GM23338 (cell line): ENCODE measurements around the gene PLA2G10. TPM values are rescaled to one million over a fixed set of nuclear protein-coding genes. Genes with fewer than 3 reads are reported as not detected.

Source experiments
- ATAC-seq: fragments of 200-7000 bp; cut with Tn5 transposase; 3 replicates; pipeline ENCODE4 v1.9.1; 2020
- DNase-seq: peaks from one replicate; pipeline ENCODE4 v3.0.0-alpha.2; 2015; ENCODE audit warnings: low spot score
- H2AFZ ChIP-seq: fragments of 200-600 bp; sonication (generic); 2 replicates; pipeline ENCODE4 v1.8.0; 2016; ENCODE audit warnings: antibody characterized with exemption, mild to moderate bottlenecking, moderate library complexity
- H3F3A ChIP-seq: fragments of 200-600 bp; sonication (generic); replicated peaks from 2 replicates; pipeline ENCODE4 v1.8.0; 2017; ENCODE audit warnings: antibody characterized with exemption, mixed run types, low read depth
- H3K27ac ChIP-seq: fragments of 200-600 bp; sonication (generic); 2 replicates; pipeline ENCODE4 v1.6.1; 2016; ENCODE audit warnings: low read depth
- H3K27me3 ChIP-seq: fragments of 200-600 bp; sonication (generic); 2 replicates; pipeline ENCODE4 v1.8.0; 2016; ENCODE audit warnings: mild to moderate bottlenecking, mixed run types, moderate library complexity; ENCODE audit not compliant: insufficient read depth
- H3K36me3 ChIP-seq: fragments of 200-600 bp; sonication (generic); 2 replicates; pipeline ENCODE4 v1.8.0; 2016; ENCODE audit warnings: mild to moderate bottlenecking; ENCODE audit not compliant: insufficient read depth
- H3K4me1 ChIP-seq: fragments of 200-600 bp; sonication (generic); 2 replicates; pipeline ENCODE4 v1.8.0; 2016; ENCODE audit warnings: mild to moderate bottlenecking, moderate library complexity; ENCODE audit not compliant: insufficient read depth
- H3K4me2 ChIP-seq: fragments of 200-600 bp; sonication (generic); 2 replicates; pipeline ENCODE4 v1.7.1; 2017; ENCODE audit warnings: mixed run types
- H3K4me3 ChIP-seq: fragments of 200-600 bp; sonication (generic); 2 replicates; pipeline ENCODE4 v1.6.1; 2016; ENCODE audit warnings: mixed run types
- H3K79me2 ChIP-seq: fragments of 200-600 bp; sonication (generic); replicated peaks from 2 replicates; pipeline ENCODE4 v1.8.0; 2017; ENCODE audit warnings: mild to moderate bottlenecking; ENCODE audit not compliant: insufficient read depth
- H3K9me2 ChIP-seq: fragments of 200-600 bp; sonication (generic); 2 replicates; pipeline ENCODE4 v1.8.0; 2017; ENCODE audit not compliant: insufficient read depth
- H4K20me1 ChIP-seq: fragments of 200-600 bp; sonication (generic); replicated peaks from 2 replicates; pipeline ENCODE4 v1.8.0; 2017; ENCODE audit warnings: mild to moderate bottlenecking; ENCODE audit not compliant: insufficient read depth
- H3K27ac Mint-ChIP-seq: 2 replicates; pipeline ENCODE4 v1.8.0; 2020; ENCODE audit warnings: inconsistent platforms, mild to moderate bottlenecking, moderate library complexity, mixed read lengths
- H3K27me3 Mint-ChIP-seq: 3 replicates; pipeline ENCODE4 v1.8.0; 2022; ENCODE audit warnings: low read depth, mild to moderate bottlenecking, moderate library complexity, mixed read lengths, inconsistent platforms; ENCODE audit not compliant: insufficient read depth, poor library complexity
- H3K36me3 Mint-ChIP-seq: 3 replicates; pipeline ENCODE4 v1.8.0; 2021; ENCODE audit warnings: low read depth, mild to moderate bottlenecking, inconsistent platforms, moderate library complexity, mixed read lengths
- H3K4me1 Mint-ChIP-seq: 3 replicates; pipeline ENCODE4 v1.8.0; 2020; ENCODE audit warnings: mild to moderate bottlenecking, inconsistent platforms, mixed read lengths
- H3K4me3 Mint-ChIP-seq: 3 replicates; pipeline ENCODE4 v1.8.0; 2021; ENCODE audit warnings: moderate library complexity, mild to moderate bottlenecking, inconsistent platforms, mixed read lengths
- H3K9me3 Mint-ChIP-seq: 3 replicates; pipeline ENCODE4 v1.8.0; 2020; ENCODE audit warnings: moderate library complexity, mild to moderate bottlenecking, inconsistent platforms, mixed read lengths
- CREB1 ChIP-seq: fragments of 250-450 bp; sonication (Bioruptor Pico); IDR thresholded peaks from 2 replicates; pipeline ENCODE4 v1.5.0; 2020; ENCODE audit warnings: low read depth, mild to moderate bottlenecking, moderate library complexity
- EZH2 ChIP-seq: fragments of 200-600 bp; sonication (generic); IDR thresholded peaks from one replicate; pipeline ENCODE4 v1.8.0; 2017; ENCODE audit warnings: antibody characterized with exemption, mild to moderate bottlenecking, low read depth; ENCODE audit not compliant: unreplicated experiment
- EZH2phosphoT487 ChIP-seq: fragments of 200-600 bp; sonication (generic); IDR thresholded peaks from one replicate; pipeline ENCODE4 v1.8.1; 2018; ENCODE audit warnings: antibody characterized with exemption; ENCODE audit not compliant: unreplicated experiment
- JUNB ChIP-seq: IDR thresholded peaks from one replicate; pipeline ENCODE4 v1.6.1; 2016; ENCODE audit warnings: antibody characterized with exemption; ENCODE audit not compliant: unreplicated experiment
- POLR2AphosphoS5 ChIP-seq: IDR thresholded peaks from 2 replicates; pipeline ENCODE4 v1.6.1; 2016; ENCODE audit warnings: antibody characterized with exemption, low read depth
- ZNF114 ChIP-seq: fragments of 250-450 bp; sonication (Bioruptor Pico); IDR thresholded peaks from 2 replicates; pipeline ENCODE4 v1.5.0; 2020; ENCODE audit warnings: mild to moderate bottlenecking, moderate library complexity
- ZNF331 ChIP-seq: fragments of 250-450 bp; sonication (Bioruptor Pico); IDR thresholded peaks from 2 replicates; pipeline ENCODE4 v1.5.0; 2020; ENCODE audit warnings: low read depth, mild to moderate bottlenecking, moderate library complexity
- polyA plus RNA-seq: library from polyadenylated mRNA; unstranded; fragments of >200 nt; fragmentation: Nextera tagmentation; extraction: Ambion mirVana; gene quantifications from 2 replicates; pipeline ENCODE4 v1.2.1, GENCODE V29; 2016
- total RNA-seq: library from RNA; depleted of rRNA; stranded (reverse); fragments of >200 nt; shearing (Covaris generic); gene quantifications from 2 replicates; pipeline ENCODE4 v1.2.3, GENCODE V29; 2014
- TF ChIP-seq, protein P1 (sequence below): fragments of 250-450 bp; sonication (Bioruptor Pico); IDR thresholded peaks from 2 replicates; pipeline ENCODE4 v1.5.0; 2020; ENCODE audit warnings: mild to moderate bottlenecking, moderate library complexity
- TF ChIP-seq, protein P2 (sequence below): IDR thresholded peaks from 2 replicates; pipeline ENCODE4 v1.6.1; 2016; ENCODE audit warnings: antibody characterized with exemption

PLA2G10 gene
- total and polyA plus RNA-seq, 2 experiments from 2014 or later, result 0.94 to 1.2 TPM

DNA sequence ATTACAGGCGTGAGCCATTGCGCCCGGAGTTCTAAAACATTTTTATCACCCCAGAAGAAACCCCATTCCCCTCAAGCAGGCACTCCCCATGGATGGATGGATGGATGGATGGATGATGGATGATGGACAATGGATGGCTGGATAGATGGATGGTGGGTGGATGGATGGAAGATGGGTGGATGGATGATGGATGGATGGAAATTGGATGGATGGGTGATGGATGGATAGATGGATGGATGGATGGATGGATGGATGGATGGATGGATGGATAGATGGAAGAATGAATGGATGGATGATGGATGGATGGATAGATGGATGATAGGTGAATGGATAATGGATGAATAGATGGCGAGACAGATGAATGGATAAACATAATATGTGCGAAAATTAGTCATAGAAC, 16.5 kb downstream of the PLA2G10 start (continued):
- TF ChIP-seq, protein P1, sequence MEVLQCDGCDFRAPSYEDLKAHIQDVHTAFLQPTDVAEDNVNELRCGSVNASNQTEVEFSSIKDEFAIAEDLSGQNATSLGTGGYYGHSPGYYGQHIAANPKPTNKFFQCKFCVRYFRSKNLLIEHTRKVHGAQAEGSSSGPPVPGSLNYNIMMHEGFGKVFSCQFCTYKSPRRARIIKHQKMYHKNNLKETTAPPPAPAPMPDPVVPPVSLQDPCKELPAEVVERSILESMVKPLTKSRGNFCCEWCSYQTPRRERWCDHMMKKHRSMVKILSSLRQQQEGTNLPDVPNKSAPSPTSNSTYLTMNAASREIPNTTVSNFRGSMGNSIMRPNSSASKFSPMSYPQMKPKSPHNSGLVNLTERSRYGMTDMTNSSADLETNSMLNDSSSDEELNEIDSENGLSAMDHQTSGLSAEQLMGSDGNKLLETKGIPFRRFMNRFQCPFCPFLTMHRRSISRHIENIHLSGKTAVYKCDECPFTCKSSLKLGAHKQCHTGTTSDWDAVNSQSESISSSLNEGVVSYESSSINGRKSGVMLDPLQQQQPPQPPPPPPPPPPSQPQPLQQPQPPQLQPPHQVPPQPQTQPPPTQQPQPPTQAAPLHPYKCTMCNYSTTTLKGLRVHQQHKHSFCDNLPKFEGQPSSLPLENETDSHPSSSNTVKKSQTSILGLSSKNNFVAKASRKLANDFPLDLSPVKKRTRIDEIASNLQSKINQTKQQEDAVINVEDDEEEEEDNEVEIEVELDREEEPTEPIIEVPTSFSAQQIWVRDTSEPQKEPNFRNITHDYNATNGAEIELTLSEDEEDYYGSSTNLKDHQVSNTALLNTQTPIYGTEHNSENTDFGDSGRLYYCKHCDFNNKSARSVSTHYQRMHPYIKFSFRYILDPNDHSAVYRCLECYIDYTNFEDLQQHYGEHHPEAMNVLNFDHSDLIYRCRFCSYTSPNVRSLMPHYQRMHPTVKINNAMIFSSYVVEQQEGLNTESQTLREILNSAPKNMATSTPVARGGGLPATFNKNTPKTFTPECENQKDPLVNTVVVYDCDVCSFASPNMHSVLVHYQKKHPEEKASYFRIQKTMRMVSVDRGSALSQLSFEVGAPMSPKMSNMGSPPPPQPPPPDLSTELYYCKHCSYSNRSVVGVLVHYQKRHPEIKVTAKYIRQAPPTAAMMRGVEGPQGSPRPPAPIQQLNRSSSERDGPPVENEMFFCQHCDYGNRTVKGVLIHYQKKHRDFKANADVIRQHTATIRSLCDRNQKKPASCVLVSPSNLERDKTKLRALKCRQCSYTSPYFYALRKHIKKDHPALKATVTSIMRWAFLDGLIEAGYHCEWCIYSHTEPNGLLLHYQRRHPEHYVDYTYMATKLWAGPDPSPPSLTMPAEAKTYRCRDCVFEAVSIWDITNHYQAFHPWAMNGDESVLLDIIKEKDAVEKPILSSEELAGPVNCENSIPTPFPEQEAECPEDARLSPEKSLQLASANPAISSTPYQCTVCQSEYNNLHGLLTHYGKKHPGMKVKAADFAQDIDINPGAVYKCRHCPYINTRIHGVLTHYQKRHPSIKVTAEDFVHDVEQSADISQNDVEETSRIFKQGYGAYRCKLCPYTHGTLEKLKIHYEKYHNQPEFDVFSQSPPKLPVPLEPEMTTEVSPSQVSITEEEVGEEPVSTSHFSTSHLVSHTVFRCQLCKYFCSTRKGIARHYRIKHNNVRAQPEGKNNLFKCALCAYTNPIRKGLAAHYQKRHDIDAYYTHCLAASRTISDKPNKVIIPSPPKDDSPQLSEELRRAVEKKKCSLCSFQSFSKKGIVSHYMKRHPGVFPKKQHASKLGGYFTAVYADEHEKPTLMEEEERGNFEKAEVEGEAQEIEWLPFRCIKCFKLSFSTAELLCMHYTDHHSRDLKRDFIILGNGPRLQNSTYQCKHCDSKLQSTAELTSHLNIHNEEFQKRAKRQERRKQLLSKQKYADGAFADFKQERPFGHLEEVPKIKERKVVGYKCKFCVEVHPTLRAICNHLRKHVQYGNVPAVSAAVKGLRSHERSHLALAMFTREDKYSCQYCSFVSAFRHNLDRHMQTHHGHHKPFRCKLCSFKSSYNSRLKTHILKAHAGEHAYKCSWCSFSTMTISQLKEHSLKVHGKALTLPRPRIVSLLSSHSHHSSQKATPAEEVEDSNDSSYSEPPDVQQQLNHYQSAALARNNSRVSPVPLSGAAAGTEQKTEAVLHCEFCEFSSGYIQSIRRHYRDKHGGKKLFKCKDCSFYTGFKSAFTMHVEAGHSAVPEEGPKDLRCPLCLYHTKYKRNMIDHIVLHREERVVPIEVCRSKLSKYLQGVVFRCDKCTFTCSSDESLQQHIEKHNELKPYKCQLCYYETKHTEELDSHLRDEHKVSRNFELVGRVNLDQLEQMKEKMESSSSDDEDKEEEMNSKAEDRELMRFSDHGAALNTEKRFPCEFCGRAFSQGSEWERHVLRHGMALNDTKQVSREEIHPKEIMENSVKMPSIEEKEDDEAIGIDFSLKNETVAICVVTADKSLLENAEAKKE, result no peak
- TF ChIP-seq EZH2phosphoT487 (no peak), ZNF114 (CRISPR knock-in tag) (no peak), ZNF331 (no peak), CREB1 (no peak), EZH2 (no peak), POLR2AphosphoS5 (no peak)
- TF ChIP-seq, protein P2, sequence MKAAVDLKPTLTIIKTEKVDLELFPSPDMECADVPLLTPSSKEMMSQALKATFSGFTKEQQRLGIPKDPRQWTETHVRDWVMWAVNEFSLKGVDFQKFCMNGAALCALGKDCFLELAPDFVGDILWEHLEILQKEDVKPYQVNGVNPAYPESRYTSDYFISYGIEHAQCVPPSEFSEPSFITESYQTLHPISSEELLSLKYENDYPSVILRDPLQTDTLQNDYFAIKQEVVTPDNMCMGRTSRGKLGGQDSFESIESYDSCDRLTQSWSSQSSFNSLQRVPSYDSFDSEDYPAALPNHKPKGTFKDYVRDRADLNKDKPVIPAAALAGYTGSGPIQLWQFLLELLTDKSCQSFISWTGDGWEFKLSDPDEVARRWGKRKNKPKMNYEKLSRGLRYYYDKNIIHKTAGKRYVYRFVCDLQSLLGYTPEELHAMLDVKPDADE, result no peak

DNA sequence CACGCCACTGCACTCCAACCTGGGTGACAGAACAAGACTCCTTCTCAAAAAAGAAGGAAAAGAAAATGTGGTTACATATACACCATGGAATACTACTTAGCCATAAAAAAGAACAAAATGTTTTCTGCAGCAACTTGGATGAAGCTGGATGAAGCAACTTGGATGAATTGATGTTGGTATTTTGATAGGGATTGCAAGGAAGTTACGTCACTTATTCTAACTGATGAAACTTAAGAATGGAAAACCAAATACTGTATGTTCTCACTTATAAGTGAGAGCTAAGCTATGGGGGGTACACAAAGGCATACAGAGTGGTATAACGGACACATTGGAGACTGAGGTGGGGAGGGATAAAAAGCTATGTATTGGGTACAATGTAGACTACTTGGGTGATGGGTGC, 17.5 kb downstream of the PLA2G10 start:
- no peaks in the 10 kb centered on the region for H3K4me1 ChIP-seq
- Mint-ChIP-seq H3K4me1 (no peaks in the 10 kb centered on the region), H3K36me3 (no peaks in the 10 kb centered on the region; the same call in 2 of the 3 replicates), H3K4me3 (no peak overlapping the region), H3K27me3 (peaks cover 6% of the 10 kb centered on the region), H3K9me3 (no peaks in the 10 kb centered on the region), H3K27ac (no peak overlapping the region)
- no peaks in the 10 kb centered on the region for H3F3A ChIP-seq
- H3K36me3 ChIP-seq, result no peaks in the 10 kb centered on the region
- DNase-seq (no peak), ATAC-seq (no peak)
- H3K27ac ChIP-seq, result no peak overlapping the region
- H2AFZ ChIP-seq, result no peak overlapping the region
- H3K4me2 ChIP-seq, result no peak overlapping the region
- no peaks in the 10 kb centered on the region for H3K27me3 ChIP-seq
- H3K9me2 ChIP-seq, result no peaks in the 10 kb centered on the region
- no peaks in the 10 kb centered on the region for H3K79me2 ChIP-seq
- H4K20me1 ChIP-seq, result no peaks in the 10 kb centered on the region
- no peak overlapping the region for H3K4me3 ChIP-seq
- TF ChIP-seq, protein P1, result no peak
- TF ChIP-seq JUNB (no peak), ZNF331 (no peak)
